SK-N-MC (cell line): ENCODE data around the gene AGPAT2.

Experiments used
- EZH2 ChIP-seq: fragments of 200-600 bp; sonication (generic); IDR thresholded peaks from one replicate; pipeline ENCODE4 v1.6.1; 2017; ENCODE audit warnings: antibody characterized with exemption
- FOXP2 ChIP-seq: optimal IDR thresholded peaks from 2 replicates; pipeline ENCODE3; 2011; ENCODE audit warnings: mild to moderate bottlenecking, moderate library complexity; ENCODE audit not compliant: insufficient read depth; ENCODE audit errors: extremely low read length, control extremely low read depth
- POLR2AphosphoS5 ChIP-seq: IDR thresholded peaks from 2 replicates; pipeline ENCODE4 v1.6.1; 2012; ENCODE audit warnings: mild to moderate bottlenecking, low read depth, low read length, borderline replicate concordance

- TF ChIP-seq POLR2AphosphoS5 (no peak), EZH2 (no peak), FOXP2 (no peak)
These were observed 27.1 kb downstream of the AGPAT2 start for GRCh38 chr9:136659861-136660784.
